ENCODE data around the gene SLC22A17. TPM values are rescaled to one million over a fixed set of nuclear protein-coding genes. Genes with fewer than 3 reads are reported as not detected.

SLC22A17 gene
- total and polyA plus RNA-seq, 2 experiments from 2014 or later: 44.4 to 62.9 TPM

GRCh38 chr14:23349156-23349845 is 3.4 kb downstream of the SLC22A17 start:
- 98% methylated on average over 8 of the region's 8 CpGs for WGBS (ENCODE audit: low lambda C conversion rate, missing lambda C conversion rate)

DNA sequence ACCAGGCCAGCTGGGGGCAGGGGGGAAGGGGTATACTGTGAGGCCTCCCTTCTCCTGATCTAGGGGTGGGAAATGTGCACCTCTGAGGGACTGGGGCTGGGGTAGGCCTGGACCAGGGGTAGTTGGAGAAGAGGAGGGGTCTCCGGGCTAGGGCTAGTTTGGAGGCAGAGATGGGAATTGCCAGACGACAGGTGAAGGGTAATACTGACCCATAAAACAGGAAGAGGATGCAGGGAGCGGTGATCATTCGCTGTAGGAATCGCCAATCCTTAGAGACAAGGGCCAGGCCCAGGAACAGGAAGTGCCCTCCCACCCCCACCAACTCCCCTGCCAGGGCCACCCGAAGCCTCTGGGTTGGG is 4.4 kb downstream of the SLC22A17 start:
- Histone ChIP-seq H3K9me2 (replicated peaks; ENCODE audit: insufficient read depth) (no peaks in the 10 kb centered on the region), H3K27ac (no peak overlapping the region), H3K36me3 (replicated peaks; ENCODE audit: insufficient read depth, low read depth) (no peaks in the 10 kb centered on the region), H3K79me2 (no peaks in the 10 kb centered on the region), H3K4me3 (no peak overlapping the region), H3K4me2 (no peak overlapping the region), H3K9me3 (ENCODE audit: low read depth) (no peaks in the 10 kb centered on the region), H3K27me3 (no peaks in the 10 kb centered on the region), H2AFZ (no peak overlapping the region), H4K20me1 (ENCODE audit: insufficient read depth, poor library complexity, severe bottlenecking) (no peaks in the 10 kb centered on the region), H3K4me1 (ENCODE audit: insufficient read depth) (no peaks in the 10 kb centered on the region)
- TF ChIP-seq, protein P1, sequence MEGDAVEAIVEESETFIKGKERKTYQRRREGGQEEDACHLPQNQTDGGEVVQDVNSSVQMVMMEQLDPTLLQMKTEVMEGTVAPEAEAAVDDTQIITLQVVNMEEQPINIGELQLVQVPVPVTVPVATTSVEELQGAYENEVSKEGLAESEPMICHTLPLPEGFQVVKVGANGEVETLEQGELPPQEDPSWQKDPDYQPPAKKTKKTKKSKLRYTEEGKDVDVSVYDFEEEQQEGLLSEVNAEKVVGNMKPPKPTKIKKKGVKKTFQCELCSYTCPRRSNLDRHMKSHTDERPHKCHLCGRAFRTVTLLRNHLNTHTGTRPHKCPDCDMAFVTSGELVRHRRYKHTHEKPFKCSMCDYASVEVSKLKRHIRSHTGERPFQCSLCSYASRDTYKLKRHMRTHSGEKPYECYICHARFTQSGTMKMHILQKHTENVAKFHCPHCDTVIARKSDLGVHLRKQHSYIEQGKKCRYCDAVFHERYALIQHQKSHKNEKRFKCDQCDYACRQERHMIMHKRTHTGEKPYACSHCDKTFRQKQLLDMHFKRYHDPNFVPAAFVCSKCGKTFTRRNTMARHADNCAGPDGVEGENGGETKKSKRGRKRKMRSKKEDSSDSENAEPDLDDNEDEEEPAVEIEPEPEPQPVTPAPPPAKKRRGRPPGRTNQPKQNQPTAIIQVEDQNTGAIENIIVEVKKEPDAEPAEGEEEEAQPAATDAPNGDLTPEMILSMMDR (IDR thresholded peaks at IDR 0.05; ENCODE audit: poor library complexity): no peak
- TF ChIP-seq EZH2 (IDR thresholded peaks at IDR 0.05; ENCODE audit: borderline replicate concordance) (no peak), EZH2phosphoT487 (IDR thresholded peaks at IDR 0.05; ENCODE audit: low read depth, severe bottlenecking, unreplicated experiment) (no peak)
- no peak for DNase-seq (ENCODE audit: low spot score)
- 100% methylated on average over 2 of the region's 6 CpGs for WGBS (ENCODE audit: low lambda C conversion rate, missing lambda C conversion rate)

More at GRCh38 chr14:23349156-23349845, 3.4 kb downstream of the SLC22A17 start:
- no peak overlapping the region for H3K4me2 ChIP-seq
- H3K4me3 ChIP-seq: no peak overlapping the region
- no peaks in the 10 kb centered on the region for H3K9me2 ChIP-seq (replicated peaks; ENCODE audit: insufficient read depth)
- no peaks in the 10 kb centered on the region for H3K27me3 ChIP-seq
- H3K4me1 ChIP-seq (ENCODE audit: insufficient read depth): no peaks in the 10 kb centered on the region
- H2AFZ ChIP-seq: no peak overlapping the region
- H3K27ac ChIP-seq: no peak overlapping the region
- no peaks in the 10 kb centered on the region for H3K9me3 ChIP-seq (ENCODE audit: low read depth)
- no peaks in the 10 kb centered on the region for H3K79me2 ChIP-seq
- TF ChIP-seq, protein P1 (IDR thresholded peaks at IDR 0.05; ENCODE audit: poor library complexity): no peak
- TF ChIP-seq EZH2 (IDR thresholded peaks at IDR 0.05; ENCODE audit: borderline replicate concordance): no peak
- TF ChIP-seq EZH2phosphoT487 (IDR thresholded peaks at IDR 0.05; ENCODE audit: low read depth, severe bottlenecking, unreplicated experiment): no peak
- H4K20me1 ChIP-seq (ENCODE audit: insufficient read depth, poor library complexity, severe bottlenecking): no peaks in the 10 kb centered on the region
- DNase-seq (ENCODE audit: low spot score): no peak
- no peaks in the 10 kb centered on the region for H3K36me3 ChIP-seq (replicated peaks; ENCODE audit: insufficient read depth, low read depth)

DNA sequence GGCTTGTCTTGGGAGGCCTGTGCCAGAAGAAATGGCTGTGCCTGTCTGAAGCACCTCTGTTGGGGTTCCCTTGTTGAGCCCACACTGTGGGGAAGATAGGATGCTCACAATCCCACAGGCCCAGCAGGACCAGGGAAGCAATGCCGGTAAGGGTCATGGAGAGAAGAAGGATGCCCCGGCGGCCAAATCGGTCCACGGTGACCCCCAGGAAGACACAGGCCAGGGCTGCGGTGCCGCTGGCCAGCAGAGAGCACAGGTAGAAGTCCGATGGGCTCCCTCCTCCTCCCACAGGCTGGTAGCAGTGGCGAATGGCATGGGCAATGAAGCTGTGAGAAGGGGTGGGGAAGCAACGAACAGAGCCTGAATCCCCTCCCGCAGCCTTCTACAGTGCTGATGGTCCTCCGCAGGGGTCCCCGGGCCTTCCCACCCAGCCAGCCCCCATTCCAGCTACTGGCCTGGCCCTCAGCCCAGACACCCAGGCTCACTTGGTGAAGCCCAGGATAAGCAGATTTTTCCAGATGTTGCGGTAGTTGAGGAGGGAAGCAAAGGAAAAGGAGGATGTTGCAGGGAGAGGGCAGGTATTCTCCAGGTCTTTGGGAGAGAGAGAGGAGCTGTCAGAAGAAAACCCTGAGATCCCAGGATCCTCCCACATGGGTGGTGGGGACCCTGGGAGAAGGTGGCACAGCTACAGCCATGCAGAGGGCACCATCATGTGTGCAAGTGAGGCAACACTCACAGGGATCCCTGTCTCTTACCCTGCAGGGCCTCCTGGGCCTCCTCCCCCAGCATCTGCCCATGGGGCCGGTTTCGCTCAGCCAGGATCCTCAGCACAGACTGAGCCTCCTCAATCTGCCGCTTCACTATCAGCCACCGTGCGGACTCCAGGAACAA is 5.0 kb downstream of the SLC22A17 start:
- DNase-seq (ENCODE audit: low spot score): no peak
- Histone ChIP-seq H3K4me3 (no peak overlapping the region), H3K27ac (no peak overlapping the region), H3K79me2 (no peaks in the 10 kb centered on the region), H3K27me3 (no peaks in the 10 kb centered on the region), H3K36me3 (replicated peaks; ENCODE audit: insufficient read depth, low read depth) (no peaks in the 10 kb centered on the region), H3K9me3 (ENCODE audit: low read depth) (no peaks in the 10 kb centered on the region), H3K4me2 (no peak overlapping the region), H3K4me1 (ENCODE audit: insufficient read depth) (no peaks in the 10 kb centered on the region), H3K9me2 (replicated peaks; ENCODE audit: insufficient read depth) (no peaks in the 10 kb centered on the region), H4K20me1 (ENCODE audit: insufficient read depth, poor library complexity, severe bottlenecking) (no peaks in the 10 kb centered on the region), H2AFZ (no peak overlapping the region)
- TF ChIP-seq, protein P1 (IDR thresholded peaks at IDR 0.05; ENCODE audit: poor library complexity): no peak
- no peak for TF ChIP-seq EZH2phosphoT487 (IDR thresholded peaks at IDR 0.05; ENCODE audit: low read depth, severe bottlenecking, unreplicated experiment)
- TF ChIP-seq EZH2 (IDR thresholded peaks at IDR 0.05; ENCODE audit: borderline replicate concordance): no peak
- 98% methylated on average over 16 of the region's 19 CpGs for WGBS (ENCODE audit: low lambda C conversion rate, missing lambda C conversion rate)

Measured in hepatocyte (in vitro differentiated cells).